Measurements from ENCODE around the gene MYO5C.

GRCh38 chr15:52290329-52290728 lies 5.3 kb downstream of the MYO5C start:
- TF ChIP-seq CTCF (IDR thresholded peaks at IDR 0.05; ENCODE audit: low read depth, low read length) (no peak), POLR2A (IDR thresholded peaks at IDR 0.05; ENCODE audit: extremely low read depth, insufficient read length) (no peak), MYC (IDR thresholded peaks at IDR 0.05; ENCODE audit: low read depth, low read length) (no peak), MAX (IDR thresholded peaks at IDR 0.05; ENCODE audit: low read depth, low read length) (no peak)

Measured in NB4 (cell line).